ENCODE results near the gene BAHCC1.

BAHCC1 gene

DNA sequence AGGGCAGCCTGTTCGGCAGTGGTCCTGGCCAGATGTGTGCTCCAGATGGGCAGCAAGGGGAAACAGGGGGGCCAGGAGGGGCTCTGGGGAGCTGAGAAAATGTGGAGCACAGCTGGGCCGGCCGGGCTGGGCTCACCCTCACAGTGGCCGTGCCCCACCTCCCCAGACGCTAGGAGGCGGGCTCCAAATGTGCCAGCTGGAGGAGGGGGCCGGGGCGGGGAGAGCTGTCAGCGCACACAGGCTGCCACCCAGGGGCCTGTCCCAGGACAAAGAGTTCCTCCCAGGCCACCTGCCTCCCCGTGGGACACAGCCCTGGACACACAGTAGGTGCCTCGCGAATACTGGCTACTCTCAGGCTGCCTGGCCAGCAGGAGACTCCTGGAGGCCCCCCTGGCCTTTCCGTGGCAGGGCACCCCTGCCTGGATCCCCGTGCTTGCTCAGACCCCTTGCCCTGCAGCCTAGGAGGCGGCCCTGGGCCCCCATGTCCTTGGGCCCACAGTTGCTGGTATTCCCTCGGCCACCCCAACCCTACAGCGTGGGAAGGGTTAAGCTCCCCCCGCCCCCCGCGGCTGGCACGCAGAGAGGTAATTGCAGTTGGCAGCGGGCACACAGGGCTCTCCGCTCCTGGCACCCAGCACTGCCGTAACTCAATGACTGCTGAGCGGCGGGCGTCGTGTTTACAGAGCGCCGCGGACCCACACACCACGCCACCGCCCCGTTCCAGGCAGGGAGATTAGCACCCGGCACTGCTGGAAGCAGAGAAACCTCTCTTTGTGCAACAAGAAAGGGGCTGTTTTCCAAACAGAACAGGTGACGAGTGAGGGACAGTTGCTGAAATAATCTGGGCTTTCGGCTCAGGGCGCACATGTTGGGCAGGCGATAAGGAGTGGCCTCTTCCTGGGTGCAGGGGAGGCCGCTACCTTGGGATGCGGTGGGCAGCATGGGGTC, 32.2 kb downstream of the BAHCC1 start:
- no peak for DNase-seq (ENCODE audit: low read depth in 2 of 2)

DNA sequence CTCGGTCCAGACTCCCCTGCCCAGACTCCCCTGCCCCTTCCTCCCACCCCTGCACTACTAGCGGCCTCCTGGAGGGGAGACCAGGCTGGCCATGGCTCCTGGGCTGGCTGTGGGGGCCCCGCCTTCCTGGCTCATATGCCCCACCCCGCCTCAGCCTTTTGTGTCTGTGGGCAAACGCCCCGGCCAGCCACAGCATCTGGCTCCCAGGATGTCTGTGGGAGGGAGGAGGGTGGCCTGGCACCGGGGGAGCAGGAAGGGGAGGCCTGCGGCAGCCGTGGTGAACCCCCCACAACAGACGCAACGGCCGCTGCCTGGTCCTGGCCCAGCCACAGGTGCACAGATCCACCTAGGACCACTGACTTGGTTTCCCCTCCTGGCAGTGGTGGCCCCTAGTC, 32.9 kb downstream of the BAHCC1 start:
- DNase-seq (ENCODE audit: low read depth in 2 of 2), result no peak

DNA sequence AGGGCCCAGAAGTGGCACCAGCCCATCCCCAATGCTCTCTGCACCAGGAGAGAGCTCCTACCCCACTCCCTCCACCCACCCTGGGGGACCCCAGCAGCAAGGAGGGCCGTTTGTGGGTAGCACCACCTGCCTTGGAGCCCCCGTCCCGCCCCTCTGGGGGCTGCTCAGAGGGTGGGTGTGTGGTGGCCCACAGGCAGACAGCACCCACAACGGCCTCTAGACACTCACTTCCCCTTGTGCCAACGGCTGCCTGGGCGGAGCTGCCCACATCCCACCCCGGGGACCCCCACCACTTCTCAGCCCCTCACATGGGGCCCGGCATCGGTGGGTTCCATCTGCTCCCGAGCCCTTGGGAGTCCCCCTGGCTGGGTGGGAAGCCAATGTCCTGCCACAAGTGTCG, 33.3 kb downstream of the BAHCC1 start:
- no peak for DNase-seq (ENCODE audit: low read depth in 2 of 2)

DNA sequence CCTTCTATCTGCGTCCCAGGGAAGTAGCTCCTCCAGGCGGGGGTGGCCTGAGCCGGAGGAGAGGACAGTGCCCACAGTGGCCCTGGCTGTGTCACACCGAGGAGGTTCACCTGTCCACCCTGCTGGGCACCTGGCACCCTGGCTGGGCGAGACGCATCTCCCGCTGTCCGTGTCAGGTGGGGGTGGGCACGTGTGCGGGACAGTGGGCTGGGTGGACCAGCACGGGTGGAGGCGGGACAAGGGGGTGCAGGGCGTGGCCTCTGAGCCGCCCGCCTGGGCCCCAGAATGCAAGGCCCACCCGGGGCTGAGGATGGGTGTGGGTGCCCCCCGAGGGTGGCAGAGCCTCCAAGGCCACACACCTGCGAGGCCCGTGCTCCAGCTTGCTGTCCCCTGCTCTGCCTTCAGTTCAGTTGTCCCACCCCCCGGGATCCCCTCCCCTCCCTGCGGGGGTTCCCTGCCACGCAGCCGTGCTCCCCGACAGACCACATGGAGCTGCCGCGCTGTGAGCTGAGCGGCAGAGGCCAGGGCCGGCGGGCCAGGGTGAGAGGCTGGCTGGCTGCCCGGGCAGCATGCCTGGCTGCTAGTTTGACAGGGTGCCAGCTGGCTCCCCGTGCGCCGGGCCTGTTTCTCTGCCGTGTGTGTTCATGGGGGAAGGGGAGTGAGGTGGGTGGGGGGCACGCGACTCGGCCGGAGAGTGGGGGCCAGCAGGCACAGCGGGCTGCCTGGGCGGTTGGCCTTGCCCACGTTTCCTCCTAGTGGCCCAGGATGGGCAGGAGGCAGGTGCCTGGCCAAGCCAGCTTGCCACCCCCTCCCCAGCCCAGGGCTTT, 33.9 kb downstream of the BAHCC1 start:
- no peak for DNase-seq (ENCODE audit: low read depth in 2 of 2)

DNA sequence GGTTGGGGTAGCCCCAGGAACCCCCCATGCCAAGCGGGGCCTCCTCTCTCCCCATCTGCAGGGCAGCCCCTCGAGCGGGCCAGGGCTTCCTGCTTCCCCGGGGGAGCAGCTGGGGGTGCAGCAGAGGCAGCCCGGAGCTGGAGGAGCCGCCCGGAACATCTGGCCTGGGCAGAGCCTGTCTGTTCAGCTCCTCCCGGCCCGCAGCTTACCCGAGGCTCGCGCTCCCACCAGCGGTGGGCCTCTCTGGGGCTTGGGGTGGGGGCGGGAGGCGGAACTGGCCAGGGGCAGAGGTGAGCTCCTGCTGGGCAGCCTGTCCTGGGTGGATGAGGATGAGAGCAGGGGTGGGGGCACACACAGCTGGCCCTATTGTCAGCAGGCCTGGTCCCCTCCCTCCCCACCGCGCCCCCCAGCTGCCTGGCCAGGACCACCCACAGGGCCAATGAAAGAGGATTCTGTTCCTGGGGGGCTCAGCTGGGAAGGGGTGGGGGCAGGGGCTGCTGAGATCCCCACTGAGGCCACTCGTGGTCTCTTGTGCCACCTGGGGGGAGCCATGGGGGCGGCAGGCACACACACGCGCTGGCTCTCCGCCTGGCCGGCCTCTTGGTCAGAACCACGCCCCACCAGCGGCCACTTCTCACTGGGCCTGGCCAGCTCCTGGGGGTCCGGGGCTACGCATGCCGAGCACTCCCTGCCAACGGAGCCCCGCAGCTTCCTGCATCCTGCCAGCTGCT, 34.7 kb downstream of the BAHCC1 start:
- no peak for DNase-seq (ENCODE audit: low read depth in 2 of 2)

DNA sequence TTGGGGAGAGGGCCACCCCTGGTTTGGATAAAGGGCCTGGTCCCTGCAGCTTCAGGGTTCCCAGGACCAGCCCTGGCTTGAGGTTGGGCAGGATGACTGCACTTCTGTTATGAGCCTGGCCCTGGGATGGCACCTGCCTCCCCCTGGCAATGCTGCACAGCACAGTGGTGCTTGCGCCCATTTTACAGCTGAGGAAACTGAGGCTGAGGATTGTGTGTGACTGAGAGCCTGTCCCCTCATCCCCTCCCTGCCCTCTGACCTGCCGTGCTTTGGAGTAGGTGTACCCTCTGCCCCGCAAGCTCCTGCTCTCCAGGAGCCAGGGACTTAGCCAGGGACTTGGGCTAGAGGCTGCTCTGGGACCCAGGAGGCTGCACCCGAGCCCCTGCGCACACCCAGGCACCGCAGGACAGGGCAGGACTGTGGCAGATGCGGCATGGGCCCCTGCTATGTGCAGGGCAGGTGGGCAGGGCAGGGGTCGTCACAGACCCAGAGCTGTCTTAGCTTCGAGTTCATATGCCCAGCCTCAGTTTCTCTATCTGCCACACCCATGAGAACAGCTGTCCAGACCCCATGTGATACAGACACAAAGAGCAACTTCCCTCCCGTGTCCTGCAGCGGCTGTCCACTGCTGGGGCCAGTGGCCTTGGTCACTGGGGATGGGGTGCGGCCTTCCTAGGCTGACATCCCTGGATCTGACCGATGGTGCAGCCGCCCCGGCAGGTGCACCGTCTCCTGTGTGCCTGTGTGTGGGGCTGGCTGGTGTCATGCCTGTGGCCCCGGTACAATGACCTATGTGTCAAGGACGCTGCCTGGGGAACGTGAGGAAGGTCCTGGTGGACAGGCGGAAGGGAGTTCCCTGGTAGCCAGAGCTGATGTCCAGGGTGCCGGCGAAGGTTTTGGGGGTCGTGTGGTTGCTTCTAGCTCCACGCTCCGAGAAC, 36.6 kb downstream of the BAHCC1 start:
- no peak for DNase-seq (ENCODE audit: low read depth in 2 of 2)

DNA sequence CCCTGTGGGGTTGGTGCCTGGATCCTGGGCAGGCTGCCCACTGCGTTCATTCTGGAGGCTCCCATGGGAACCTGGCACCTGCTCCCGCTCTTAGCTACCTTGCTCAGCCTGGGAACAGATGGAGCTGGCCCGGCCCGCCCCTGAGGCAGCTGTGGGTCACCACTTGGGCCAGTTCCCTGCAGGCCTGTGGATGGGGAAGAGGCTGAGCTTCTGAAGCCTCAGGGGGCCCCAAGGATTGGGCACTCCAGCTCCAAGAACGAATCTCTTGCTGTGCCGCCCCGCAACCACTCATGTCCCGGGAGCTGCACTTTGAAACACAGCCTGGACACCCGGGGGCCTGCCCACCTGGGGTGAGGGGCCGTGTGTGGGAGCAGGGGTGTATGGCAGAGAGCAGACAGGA, 37.7 kb downstream of the BAHCC1 start:
- DNase-seq (ENCODE audit: low read depth in 2 of 2), result no peak

DNA sequence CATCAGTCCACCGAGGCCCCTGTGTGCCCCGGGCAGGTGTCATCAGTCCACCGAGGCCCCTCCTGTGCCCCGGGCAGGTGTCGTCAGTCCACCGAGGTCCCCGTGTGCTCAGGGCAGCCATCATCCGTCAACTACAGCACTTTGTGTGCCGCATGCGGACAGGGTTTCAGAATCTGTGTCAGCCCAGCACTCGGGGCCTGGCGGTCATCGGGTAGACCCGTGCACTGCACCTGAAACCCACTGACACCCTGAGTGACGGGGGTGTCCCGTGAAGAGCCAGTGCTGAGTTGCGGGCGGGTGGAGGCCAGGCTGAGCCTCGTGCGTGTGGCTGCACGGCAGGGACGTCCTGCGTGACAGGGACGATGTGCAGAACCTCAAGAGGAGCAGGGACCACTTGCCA, 38.4 kb downstream of the BAHCC1 start:
- DNase-seq (ENCODE audit: low read depth in 2 of 2), result no peak

DNA sequence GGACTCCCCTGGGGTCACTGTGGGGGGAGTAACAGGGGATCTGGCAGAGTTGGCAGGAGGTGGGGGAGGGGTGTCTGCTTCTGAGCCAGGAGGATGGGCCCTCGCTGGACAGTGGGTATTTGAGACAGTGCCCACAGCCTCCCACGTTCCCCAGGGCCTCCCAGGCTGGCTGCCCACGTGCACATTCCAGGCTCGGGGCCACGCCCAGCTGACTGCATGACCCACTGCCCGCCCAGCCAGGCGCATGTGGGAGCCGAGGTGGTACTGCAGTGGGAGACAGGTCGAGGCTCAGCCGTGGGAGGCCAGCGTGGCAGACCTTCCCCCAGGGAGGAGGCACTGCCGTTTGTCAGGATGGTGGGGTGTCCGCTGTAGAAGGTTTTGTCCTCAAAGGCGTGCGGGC, 38.8 kb downstream of the BAHCC1 start:
- no peak for DNase-seq (ENCODE audit: low read depth in 2 of 2)

DNA sequence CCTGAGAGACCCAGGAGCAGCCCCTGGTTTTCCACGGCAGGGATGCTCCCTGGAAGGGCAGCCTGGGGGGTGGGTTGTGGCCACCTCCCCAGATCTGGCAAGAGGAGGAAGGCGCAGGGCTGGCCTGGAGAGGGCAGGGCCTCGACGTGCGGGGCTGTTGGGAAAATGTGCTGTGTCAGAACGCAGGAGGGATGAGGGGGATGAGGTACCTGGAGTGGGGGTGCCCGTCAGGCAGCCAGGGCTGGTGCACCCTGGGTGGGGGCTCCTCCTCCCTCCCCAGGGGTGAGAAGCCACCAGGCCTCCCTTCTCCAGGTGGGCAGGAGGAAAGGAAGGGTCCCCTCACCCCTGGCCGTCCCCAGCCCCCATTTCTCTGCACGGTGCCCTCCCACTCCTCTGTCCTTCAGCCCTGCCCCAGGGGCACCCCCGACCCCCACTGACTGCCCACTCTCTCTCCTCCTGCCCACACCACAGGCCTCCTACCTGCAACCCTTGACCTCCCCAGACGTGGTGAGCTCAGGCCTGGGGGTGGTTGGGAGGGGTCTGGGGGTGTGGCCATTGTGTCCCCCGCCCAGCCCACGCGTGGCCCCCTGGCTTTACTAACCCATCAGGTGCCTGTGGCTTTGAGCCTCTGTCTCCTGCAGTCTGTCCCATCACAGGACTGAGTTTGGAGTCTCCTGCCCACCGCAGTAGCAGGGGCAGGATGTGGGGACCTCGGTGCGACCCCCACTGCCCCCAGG, 39.6 kb downstream of the BAHCC1 start:
- DNase-seq (ENCODE audit: low read depth in 2 of 2), result no peak

DNA sequence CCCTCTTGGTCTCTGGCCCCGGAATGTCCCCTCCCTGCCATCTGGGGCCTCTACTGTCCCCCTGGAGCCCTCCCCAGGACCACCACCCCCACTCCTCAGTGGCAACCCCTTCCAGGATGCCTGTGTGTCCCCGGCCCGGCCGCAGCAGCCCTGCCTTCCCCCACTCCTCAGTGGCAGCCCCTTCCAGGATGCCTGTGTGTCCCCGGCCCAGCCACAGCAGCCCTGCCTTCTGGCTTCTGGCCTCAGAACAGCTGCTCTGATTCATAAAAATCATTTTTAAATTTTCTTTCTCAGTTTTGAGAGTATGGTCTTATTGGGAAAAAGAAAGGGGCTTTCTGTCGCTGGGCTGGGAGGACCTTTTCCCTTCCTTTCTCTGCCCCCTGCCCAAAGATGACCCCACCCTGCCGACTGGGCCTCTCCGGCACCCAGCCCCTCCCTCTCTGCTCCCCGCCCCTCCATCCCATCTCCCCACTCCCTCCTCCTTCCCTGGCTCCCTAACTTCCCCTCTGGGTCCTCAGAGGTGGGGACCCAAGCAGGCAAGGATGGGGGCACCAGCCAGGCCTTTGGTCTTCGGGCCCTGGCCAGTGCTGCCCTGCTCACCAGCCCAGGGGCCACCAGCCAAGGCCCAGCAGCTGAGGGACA, 40.5 kb downstream of the BAHCC1 start:
- DNase-seq (ENCODE audit: low read depth in 2 of 2), result no peak

DNA sequence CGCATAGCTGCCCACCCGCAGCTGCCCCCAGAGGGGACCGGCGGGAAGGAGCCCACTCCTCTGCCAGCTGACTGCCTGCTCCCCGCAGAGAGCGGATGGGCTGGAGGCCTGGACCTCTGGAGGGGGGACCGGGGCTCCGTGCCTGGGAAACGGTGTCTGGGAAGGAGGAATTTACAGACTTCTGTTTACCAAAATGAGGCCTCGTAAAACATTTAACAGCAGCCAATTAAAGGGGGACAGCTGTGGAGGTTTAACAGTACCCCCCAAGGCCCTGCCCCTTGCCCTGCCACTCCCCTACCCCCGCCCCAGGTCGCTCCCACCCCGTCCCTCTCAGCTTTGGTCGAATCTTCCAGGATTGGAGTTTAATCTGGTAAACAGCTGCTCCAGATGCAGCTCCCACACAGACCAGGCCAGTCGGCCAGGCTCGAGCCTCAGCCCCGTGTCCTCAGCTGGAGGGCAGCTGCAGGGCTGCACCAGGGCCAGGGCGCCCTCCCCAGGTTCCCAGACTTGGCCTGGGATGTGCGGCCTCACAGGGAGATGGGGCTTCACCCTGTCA, 41.1 kb downstream of the BAHCC1 start:
- DNase-seq (ENCODE audit: low read depth in 2 of 2), result no peak

DNA sequence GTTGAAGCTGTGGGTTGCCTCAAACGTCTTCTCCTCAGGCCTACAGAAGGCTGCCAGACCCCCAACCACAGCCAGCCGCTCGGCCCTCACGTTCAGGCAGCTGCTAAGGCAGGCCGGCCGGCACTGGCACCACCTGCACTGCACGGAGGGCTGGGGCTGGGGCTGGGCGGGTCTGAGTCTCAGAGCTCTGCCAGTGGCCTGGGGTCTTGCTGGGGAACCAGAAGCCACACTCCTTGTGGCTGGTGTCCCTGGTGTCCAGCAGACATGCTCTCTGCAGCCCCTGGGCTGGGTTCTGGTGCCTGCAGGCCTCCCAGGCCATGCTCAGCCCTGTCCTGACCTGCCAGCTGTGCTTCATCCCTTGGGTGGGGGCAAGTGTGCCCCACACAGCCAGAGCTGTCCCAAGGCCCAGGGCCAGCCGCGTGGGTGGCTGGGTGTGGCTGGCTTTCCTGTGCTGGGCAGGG, 42.0 kb downstream of the BAHCC1 start:
- no peak for DNase-seq (ENCODE audit: low read depth in 2 of 2)

DNA sequence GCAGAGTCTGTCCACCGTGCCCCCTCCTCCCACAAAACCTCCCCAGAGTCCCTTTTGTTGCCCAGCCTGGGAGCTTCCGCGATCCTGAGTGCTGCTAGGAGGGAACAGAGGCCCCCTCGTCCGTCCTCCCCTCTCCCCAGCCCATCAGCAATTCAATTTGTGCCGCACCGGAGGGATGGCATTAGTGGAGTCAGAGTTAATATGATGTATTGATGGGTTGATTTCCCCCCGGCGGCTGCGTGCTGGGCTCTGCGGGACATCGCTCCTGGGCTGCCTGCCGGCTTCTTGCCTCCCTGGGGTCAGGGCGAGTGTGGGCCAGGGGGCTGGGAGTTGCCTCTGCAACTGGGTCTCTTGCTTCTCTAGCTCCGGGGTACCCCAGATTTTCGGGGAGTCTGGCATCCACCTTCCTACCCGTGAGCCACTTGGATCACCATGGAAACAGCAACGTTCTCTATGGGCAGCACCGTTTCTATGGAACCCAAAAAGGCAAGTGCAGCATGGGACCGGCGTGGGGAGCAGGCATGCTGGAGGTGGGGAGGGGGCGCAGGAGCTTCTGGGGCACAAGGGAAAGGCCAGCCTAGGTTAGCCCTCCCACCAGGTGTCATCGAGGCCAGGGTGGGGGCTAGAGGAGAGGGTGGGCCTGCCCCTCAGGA, 42.9 kb downstream of the BAHCC1 start:
- no peak for DNase-seq (ENCODE audit: low read depth in 2 of 2)

DNA sequence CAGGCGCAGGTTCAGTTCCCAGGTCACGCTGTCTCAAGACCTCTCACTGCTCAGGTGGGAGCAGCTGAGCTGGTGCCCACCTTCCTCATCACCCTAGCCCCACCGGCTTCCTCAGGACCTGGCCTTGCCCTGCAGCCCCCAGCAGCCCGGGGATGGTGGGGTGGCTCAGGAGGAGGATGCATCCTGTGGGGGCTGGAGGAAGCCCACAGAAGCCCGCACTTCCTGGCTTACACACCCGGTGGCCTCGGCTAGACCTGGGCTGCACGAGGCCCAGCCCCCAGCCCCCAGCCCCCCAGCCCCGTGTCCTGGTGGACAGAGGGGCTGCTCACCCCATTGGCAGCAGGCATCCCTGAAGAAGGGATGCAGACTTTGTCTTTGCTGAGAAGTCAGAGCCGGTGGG, 43.4 kb downstream of the BAHCC1 start:
- DNase-seq (ENCODE audit: low read depth in 2 of 2), result no peak

DNA sequence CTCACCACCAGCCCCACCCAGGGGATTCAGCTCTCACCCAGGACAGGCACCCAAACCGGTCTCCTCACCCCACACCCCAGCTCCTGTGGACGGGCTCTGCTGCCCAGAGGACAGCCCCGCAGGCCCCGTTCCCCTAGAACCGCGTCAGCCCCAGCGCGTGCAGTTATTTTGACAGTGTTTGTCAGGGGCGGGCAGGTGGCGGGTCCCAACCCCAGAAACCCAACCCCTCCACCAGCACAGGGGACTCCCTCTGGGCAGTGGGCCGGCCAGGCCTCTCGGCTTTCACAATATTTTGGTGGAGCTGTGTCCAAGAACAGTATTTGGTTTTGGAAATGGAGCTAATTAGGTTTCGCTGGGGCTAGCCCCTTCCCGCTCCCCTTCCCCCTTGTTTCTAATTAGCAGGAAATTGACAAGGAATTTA, 44.8 kb downstream of the BAHCC1 start:
- DNase-seq (ENCODE audit: low read depth in 2 of 2), result no peak

DNA sequence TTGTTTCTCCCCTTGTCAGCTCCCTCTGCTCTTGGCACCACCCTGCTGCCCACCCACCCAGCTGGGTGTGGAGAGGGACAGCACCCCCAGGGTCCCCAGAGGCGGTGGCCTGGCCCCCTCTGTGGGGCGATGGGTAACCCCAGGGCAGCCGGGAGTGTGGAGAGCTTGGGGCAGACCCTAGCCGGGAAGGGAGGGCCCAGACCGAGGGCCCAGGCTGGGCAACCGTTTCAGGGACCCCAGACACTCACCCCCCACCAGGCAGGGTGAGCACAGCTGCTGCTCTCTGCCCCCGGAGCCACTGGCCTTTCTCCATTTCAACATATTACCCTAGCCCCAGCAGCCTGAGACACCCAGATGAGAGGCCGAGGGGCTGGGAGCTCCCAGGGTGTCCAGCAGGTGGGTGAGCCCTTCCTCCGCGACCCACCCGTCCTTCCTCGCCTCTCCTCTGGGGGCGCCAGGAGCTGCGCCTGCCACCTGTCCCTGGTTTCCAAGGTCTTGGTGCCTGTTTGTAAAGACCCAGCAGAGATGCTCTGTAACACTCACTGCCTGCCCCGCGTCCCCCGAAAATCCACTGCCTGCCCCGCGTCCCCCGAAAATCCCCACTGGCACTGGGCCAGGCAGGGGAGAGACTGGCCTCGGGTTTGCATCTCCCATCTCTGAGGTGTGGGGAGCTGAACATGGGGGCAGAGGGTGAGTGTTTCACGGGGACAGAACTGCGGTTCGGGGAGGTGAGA, 45.4 kb downstream of the BAHCC1 start:
- no peak for DNase-seq (ENCODE audit: low read depth in 2 of 2)

DNA sequence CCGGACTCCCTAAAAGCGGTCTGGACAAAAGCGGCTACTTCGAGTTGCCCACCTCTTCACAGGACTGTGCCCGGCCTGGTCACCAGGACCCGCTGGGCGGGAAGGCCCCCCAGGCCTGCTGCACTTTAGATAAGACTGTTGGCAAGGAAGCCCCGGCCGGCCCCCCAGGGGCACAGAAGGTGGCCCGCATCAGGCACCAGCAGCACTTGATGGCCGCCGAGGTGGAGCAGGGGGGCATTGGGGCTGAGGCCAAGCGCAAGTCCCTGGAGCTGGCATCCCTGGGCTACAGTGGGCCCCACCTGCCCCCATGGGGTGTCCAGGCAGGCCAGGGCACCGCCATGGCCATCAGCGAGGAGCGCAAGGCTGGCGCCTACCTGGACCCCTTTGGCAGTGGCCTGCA, 47.5 kb downstream of the BAHCC1 start:
- DNase-seq (ENCODE audit: low read depth in 2 of 2), result no peak

Data from stimulated activated CD4-positive, alpha-beta T cell treated with anti-CD3 and anti-CD28 coated beads, Interleukin-15, amount 100 ng/mL, for 48 hours (primary cell).